GM21515 (cell line): ENCODE measurements around the gene RFTN1.
A peak's percentile ranks its signal among the peaks of the same experiment; 100 is the strongest.

Experiments
- ATAC-seq: cut with Tn5 transposase; IDR thresholded peaks from one replicate; pipeline ENCODE4 v1.9.1; 2021; ENCODE audit not compliant: unreplicated experiment

Gene RFTN1

DNA sequence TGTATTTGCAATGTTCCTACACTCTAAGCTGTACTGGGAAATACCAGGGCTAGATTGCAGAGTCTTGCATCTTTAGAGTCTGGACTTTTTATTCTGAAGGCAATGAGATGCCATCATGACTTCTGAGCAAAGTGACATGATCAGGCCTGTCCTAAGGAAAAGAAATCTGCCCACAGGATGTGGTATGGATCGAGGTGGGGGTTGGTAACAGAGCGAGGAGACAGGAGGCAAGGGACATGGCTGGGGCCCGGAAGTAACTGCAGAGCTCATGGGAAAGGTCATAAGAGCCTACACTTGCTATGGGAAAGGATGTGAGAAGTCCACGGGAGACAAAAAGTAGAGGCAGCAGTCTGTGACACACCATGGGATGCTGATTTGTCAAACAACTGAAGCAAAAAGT is 126.9 kb downstream of the RFTN1 start:
- no peak for ATAC-seq

- ATAC-seq: no peak
These were observed 128.3 kb downstream of the RFTN1 start for GRCh38 chr3:16385151-16385550.

- ATAC-seq: no peak
These were observed 129.6 kb downstream of the RFTN1 start for GRCh38 chr3:16383864-16384263.

DNA sequence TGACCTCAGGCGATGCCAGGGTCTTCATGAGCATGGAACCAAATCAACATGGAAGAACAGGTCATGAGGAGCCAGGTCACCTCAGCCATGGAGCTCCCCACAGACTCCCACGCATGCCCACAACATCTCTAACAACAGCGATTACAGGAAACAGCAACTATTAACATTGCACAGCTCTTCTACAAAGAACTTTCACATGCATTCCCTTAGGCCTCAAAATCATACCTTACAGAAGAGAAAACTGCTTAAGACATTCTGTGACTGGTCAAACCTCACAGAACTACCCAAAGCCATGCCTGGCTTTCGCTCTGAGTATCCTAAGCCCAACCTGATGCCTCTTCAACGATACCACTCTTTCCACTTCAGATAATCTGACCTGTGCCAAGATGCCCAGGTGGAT is 130.7 kb downstream of the RFTN1 start:
- ATAC-seq: peak; percentile 42

DNA sequence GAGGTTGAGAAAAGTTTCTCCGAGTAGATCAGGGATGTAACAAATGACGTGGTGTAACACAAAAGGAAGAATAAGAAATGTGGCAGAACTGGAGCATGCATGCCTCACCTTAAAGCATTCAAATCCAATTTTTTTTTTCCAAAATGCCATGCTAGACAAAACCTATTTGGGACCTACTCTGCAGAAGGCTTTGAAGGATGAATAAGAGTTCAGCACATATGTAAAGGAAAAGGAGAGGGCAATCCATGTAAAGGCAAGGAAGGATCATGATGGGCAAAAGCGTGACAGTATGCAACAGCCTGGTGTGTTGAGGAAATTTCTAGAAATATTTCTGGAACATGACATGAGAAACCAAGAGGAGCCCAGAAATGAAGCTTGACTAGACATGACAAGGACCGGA is 132.1 kb downstream of the RFTN1 start:
- ATAC-seq: no peak

DNA sequence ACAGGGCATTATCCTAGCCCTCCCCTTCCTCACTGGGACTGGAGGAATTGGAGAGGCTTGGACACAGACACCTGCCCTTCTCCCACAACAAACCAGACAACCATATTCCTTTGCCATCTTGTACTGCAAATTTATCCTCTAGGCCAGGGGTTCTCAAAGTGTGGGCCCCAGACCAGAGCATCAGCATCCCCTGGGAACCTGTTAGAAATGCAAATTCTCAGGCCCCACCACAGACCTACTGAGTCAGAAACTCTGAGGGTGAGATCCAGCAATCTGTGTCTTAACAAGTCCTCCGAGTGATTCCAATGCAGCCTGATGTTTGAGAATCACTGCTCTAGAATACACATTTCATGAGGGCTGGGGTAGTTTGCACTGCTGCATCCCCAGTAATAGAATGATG is 133.1 kb downstream of the RFTN1 start:
- ATAC-seq: no peak

- ATAC-seq: no peak
These were observed 133.7 kb downstream of the RFTN1 start for GRCh38 chr3:16379838-16380237.

GRCh38 chr3:16378920-16379319 is 134.6 kb downstream of the RFTN1 start:
- peak; percentile 38 for ATAC-seq

- ATAC-seq: no peak
These were observed 135.1 kb downstream of the RFTN1 start for GRCh38 chr3:16378415-16378814.

DNA sequence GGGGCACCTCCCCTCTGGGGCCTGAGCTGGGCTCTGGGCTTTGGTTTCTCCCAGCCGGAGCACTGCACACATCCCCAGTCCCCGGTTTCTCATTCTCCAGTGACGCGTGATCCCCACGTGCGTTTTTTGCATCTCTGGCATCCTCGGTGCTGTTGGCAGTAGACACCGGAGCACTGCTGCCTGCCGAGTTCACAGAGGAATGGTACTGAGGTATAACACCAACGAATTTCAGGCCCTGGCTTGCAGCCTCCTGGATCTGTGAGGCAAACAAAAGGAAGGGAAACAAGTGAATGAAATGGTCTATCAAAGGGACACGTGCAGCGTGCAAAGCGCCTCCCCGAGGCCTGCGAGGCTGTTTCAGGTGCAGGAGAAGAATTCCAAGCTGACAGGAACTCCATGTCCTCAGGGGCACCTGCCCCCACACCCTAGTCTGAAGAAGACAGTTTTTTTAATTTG is 135.6 kb downstream of the RFTN1 start:
- ATAC-seq: no peak

DNA sequence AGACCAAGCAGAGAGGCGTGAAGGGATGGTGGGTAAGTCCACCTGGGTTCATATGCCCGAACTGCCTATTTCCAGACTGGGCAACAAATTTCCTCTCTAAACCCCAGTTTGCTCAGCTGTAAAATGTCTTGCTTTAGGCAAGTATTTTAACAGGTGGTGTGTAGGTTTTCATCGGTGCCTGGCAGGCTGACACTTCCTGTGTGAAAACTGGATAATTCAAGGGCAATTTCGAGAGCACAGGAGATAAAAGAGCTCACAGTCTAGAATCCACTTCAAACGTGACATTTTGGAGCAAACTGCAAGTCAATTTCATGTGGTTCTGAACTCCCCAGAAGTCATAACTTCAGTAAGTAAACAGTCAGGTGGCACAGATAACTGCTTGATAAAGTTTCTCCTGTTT is 136.3 kb downstream of the RFTN1 start:
- ATAC-seq: no peak

DNA sequence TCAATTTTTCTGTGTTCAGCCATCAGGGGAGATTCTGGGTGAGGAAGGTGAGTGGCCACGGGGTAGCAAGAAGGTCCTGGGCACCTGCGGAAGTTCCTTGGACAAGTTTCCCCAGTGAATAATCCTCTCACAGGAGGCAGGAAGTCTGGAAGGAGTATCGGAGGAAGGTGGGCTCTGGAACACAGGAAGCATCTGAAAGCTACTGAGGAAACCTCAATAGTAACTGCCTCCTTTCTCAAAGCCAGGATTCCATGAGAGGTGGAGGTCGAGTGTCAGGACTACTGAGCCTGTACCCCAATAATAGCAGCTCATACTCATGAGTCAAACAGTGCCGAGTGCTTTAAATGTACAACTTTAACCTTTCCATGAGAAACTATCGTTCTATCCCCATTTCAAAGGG is 137.6 kb downstream of the RFTN1 start:
- ATAC-seq: no peak

DNA sequence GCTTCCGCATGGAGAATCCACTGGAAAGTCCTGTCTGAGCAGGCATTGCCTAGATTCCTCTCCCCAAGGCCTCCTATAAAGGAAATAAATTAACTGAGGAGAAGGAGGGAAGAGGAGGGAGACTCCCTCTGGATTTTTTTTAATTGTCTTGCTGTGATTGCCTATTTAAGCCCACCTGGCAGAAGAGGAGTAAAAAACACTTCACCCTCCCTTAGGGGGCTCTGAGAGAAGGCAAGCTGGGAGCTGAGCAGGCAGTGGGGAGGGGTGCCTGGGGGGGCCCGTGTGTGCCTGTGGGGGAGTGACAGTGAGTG is 138.6 kb downstream of the RFTN1 start:
- ATAC-seq: no peak

GRCh38 chr3:16374047-16374934 is 139.2 kb downstream of the RFTN1 start:
- ATAC-seq: peak; percentile 32

- ATAC-seq: no peak
These were observed 140.1 kb downstream of the RFTN1 start for GRCh38 chr3:16373341-16373946.

GRCh38 chr3:16372362-16373292 is 140.9 kb downstream of the RFTN1 start:
- no peak for ATAC-seq

- peak; percentile 32 for ATAC-seq
These were observed 142.4 kb downstream of the RFTN1 start for GRCh38 chr3:16370872-16371740.

DNA sequence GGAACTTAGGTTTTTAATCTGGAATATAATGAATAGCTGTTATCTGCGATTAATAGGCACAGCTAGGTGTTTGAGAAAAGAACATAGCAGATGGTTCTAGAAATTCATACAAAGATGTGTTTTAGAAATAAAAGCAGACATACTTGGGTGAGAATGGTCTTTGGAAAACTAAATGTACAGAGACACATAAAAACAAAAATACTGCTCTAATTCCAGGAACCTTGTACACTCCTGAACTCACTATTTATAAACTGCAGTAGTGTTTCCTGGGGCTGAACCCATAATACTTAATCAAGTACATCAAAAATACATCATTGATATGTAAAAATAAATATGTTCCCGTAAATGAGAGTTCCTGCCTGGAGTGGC is 143.0 kb downstream of the RFTN1 start:
- no peak for ATAC-seq

DNA sequence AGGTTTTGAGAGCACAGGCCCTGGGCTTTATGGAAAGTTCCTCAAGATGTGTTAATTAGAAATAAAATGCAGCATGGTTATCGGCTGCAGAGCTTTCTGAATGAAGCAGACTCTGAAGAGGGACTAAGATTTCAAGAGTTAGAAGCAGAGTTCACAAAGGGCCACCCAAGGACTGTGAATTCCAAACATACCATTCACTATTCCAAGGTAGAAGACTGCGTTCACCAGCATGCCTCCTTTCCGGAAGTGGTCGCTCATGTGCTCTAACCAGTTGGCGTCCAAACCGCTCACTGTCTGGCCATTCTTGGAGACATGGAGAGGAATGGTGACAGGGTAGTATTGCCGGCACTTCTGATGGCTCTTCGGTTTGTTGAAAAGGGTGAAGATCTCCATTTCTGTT is 143.6 kb downstream of the RFTN1 start:
- ATAC-seq: no peak

DNA sequence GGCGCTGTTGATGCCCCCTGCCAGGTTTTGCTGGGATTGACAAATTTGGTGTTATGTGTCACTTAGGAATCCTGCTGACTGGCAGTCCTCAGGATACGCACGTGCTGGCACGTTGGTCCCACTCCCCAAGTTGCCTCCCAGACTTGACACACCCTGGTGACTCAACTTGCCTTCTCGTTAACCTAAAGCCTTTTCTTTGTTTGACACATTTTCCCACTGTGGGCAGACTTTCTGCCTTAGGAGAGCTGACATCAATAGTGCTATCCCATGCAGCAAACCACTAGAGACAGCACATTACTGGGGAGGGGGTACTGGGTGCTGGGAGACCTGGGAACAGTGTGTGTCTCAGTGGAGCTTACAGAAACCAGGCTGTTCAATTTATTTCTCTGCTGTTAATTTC is 144.2 kb downstream of the RFTN1 start:
- no peak for ATAC-seq

- ATAC-seq: no peak
These were observed 146.9 kb downstream of the RFTN1 start for GRCh38 chr3:16366581-16366980.
